GM23248 (cell line): ENCODE measurements around the gene CKS1B.

Source experiments
- EZH2 ChIP-seq: fragments of 200-600 bp; sonication (generic); IDR thresholded peaks from 2 replicates; pipeline ENCODE4 v1.6.1; 2018; ENCODE audit warnings: antibody characterized with exemption, mild to moderate bottlenecking; ENCODE audit not compliant: insufficient read depth, poor library complexity, severe bottlenecking
- EZH2phosphoT487 ChIP-seq: fragments of 200-600 bp; sonication (generic); IDR thresholded peaks from 2 replicates; pipeline ENCODE4 v1.6.1; 2018; ENCODE audit warnings: antibody characterized with exemption, moderate library complexity, mild to moderate bottlenecking, low read depth; ENCODE audit not compliant: insufficient read depth

- TF ChIP-seq EZH2 (no peak), EZH2phosphoT487 (no peak)
These were observed 48.4 kb downstream of the CKS1B start for GRCh38 chr1:155022927-155023236.
